CD4-positive, alpha-beta T cell treated with Interleukin-4 for 1 hour (primary cell): ENCODE data around the gene SLC44A3.
A peak's percentile ranks its signal among the peaks of the same experiment; 100 is the strongest.
"Not testable (repeated sequence)": the region's sequence is repeated elsewhere in the genome, so short reads cannot be mapped to it uniquely, and the experiment has no call there.

ENCODE experiments used
- DNase-seq, 2 donors: peaks; one replicate each; pipeline ENCODE4 v3.0.0-alpha.2; 2020 to 2022

SLC44A3 gene

GRCh38 chr1:94840381-94840780 is 20.2 kb downstream of the SLC44A3 start:
- DNase-seq, result not testable (repeated sequence)

- no peak for DNase-seq
Measured at GRCh38 chr1:94840808-94841207, 20.7 kb downstream of the SLC44A3 start.

GRCh38 chr1:94843430-94843829 is 23.3 kb downstream of the SLC44A3 start:
- no peak for DNase-seq

GRCh38 chr1:94843846-94844245 is 23.7 kb downstream of the SLC44A3 start:
- DNase-seq, result no peak

- no peak for DNase-seq
Measured at GRCh38 chr1:94846308-94846707, 26.2 kb downstream of the SLC44A3 start.

- DNase-seq, result no peak
Measured at GRCh38 chr1:94851571-94851970, 31.4 kb downstream of the SLC44A3 start.

GRCh38 chr1:94852788-94853187 is 32.6 kb downstream of the SLC44A3 start:
- no peak for DNase-seq

- DNase-seq, result peak; percentile 80 to 83
Measured at GRCh38 chr1:94854458-94855306, 34.5 kb downstream of the SLC44A3 start.

GRCh38 chr1:94855307-94855700 is 35.1 kb downstream of the SLC44A3 start:
- DNase-seq, result no peak

- no peak for DNase-seq
Measured at GRCh38 chr1:94856004-94856403, 35.8 kb downstream of the SLC44A3 start.

GRCh38 chr1:94856868-94857267 is 36.7 kb downstream of the SLC44A3 start:
- no peak for DNase-seq

- no peak for DNase-seq
Measured at GRCh38 chr1:94858276-94858675, 38.1 kb downstream of the SLC44A3 start.

GRCh38 chr1:94859174-94859573 is 39.0 kb downstream of the SLC44A3 start:
- DNase-seq, result no peak

GRCh38 chr1:94862718-94863117 is 42.6 kb downstream of the SLC44A3 start:
- no peak for DNase-seq

GRCh38 chr1:94863297-94863911 is 43.2 kb downstream of the SLC44A3 start:
- no peak for DNase-seq

- DNase-seq, result no peak
Measured at GRCh38 chr1:94863919-94864318, 43.8 kb downstream of the SLC44A3 start.

GRCh38 chr1:94864821-94865220 is 44.7 kb downstream of the SLC44A3 start:
- no peak for DNase-seq

GRCh38 chr1:94865360-94865759 is 45.2 kb downstream of the SLC44A3 start:
- DNase-seq, result no peak

- DNase-seq, result no peak
Measured at GRCh38 chr1:94866164-94866807, 46.1 kb downstream of the SLC44A3 start.

GRCh38 chr1:94871031-94871430 is 50.9 kb downstream of the SLC44A3 start:
- DNase-seq, result no peak

- no peak for DNase-seq
Measured at GRCh38 chr1:94872771-94873495, 52.8 kb downstream of the SLC44A3 start.

- DNase-seq, result no peak
Measured at GRCh38 chr1:94873520-94874351, 53.6 kb downstream of the SLC44A3 start.
